ENCODE data around the gene HECW1. TPM values are rescaled to one million over a fixed set of nuclear protein-coding genes. Genes with fewer than 3 reads are reported as not detected.

The HECW1 gene
- total and polyA plus RNA-seq, 10 of the 15 experiments (the other 5 are each of a cell fraction or from before 2014, with no cell fraction given) = under 0.01 to 0.31 (median 0.04) TPM; not detected in 3

DNA sequence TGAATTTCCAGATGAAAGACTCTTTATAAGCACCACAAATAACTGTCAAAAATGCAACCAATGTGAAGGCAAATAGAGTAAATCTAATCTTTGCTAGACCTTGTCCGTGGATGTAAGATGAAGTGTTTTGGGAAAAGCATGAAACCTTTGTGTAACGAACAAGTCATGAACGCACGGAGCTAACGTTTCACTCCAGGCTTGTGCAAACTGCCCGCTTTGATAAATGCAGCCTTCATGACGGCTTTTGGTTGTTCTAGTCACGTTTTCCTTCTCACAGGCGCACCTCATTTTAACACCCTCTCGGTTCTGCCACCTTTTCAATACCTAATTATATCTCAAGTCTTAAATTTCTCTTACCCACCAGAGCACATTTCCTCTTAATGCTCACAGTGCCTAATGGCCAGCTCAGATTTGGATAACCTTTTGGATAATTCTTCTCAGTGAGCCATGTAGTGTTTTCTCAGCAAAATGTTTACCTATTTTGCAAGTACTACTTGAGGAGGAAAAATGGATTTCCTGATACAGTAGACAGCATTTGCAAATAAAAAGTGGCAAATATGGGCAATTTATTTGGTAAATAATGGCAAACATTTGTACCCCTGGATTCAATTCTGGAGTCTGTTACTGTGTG is 63.2 kb downstream of the HECW1 start:
- H2AFZ ChIP-seq (ENCODE audit: control insufficient read depth, low read depth, low read length) = no peak overlapping the region
- H3K4me1 ChIP-seq (ENCODE audit: control insufficient read depth, insufficient read depth, low read length) = no peaks in the 10 kb centered on the region
- FAIRE-seq (no peak), ATAC-seq (peak; percentile 38), DNase-seq (ENCODE audit: low read depth, low spot score) (no peak)
- H3K27ac ChIP-seq (ENCODE audit: control insufficient read depth, insufficient read depth) = 0 out of 2 replicates have a peak overlapping the region, but pooled peaks have one; percentile 6
- H3K4me3 ChIP-seq = no peak overlapping the region
- no peaks in the 10 kb centered on the region; the same call in 2 of the 3 replicates for H3K9me3 ChIP-seq (replicated peaks; ENCODE audit: control insufficient read depth, insufficient read depth, low read length)
- no peak overlapping the region for H3K9ac ChIP-seq (ENCODE audit: control insufficient read depth, insufficient read depth, low read length)
- 64% methylated on average over 10 of the region's 10 CpGs for WGBS (ENCODE audit: insufficient coverage, insufficient replicate concordance, low lambda C conversion rate, missing lambda C conversion rate)
- no TSS peak for BruUV-seq (replicated peaks)
- intact Hi-C loops (cut with micrococcal nuclease; ENCODE audit: unreplicated experiment) (no loop called here), in situ Hi-C loops (cut with MboI) (no loop called here)
- no peaks in the 10 kb centered on the region for H3K79me2 ChIP-seq (ENCODE audit: control insufficient read depth, insufficient read depth, low read length)
- TF ChIP-seq ZNF384 (IDR thresholded peaks at IDR 0.05; ENCODE audit: borderline replicate concordance, low read depth, low read length) (no peak), ASH2L (IDR thresholded peaks at IDR 0.05; ENCODE audit: borderline replicate concordance, low read depth) (no peak), CHD4 (IDR thresholded peaks at IDR 0.05) (no peak), MTA2 (IDR thresholded peaks at IDR 0.05; ENCODE audit: low read depth) (peak; percentile 34; the same call in 1 of the 2 replicates), IKZF1 (conservative IDR thresholded peaks at IDR 0.05) (peak; percentile 37; the same call in 1 of the 2 replicates), POLR2AphosphoS5 (IDR thresholded peaks at IDR 0.05; ENCODE audit: low read length) (no peak), ATF7 (IDR thresholded peaks at IDR 0.05; ENCODE audit: low read depth) (no peak), NFIC (IDR thresholded peaks at IDR 0.05; ENCODE audit: low read depth, low read length) (peak; percentile 32; the same call in 1 of the 2 replicates), BHLHE40 (IDR thresholded peaks at IDR 0.05; ENCODE audit: borderline replicate concordance in 1 of 2, low read depth in 2 of 2, low read length in 1 of 2) (peak; percentile 74 to 83), RUNX3 (IDR thresholded peaks at IDR 0.05; ENCODE audit: low read length) (peak; percentile 4; the same call in 1 of the 2 replicates), MEF2B (IDR thresholded peaks at IDR 0.05; ENCODE audit: partially characterized antibody, poor library complexity, severe bottlenecking) (peak; percentile 13)
- TF ChIP-seq, protein P1, sequence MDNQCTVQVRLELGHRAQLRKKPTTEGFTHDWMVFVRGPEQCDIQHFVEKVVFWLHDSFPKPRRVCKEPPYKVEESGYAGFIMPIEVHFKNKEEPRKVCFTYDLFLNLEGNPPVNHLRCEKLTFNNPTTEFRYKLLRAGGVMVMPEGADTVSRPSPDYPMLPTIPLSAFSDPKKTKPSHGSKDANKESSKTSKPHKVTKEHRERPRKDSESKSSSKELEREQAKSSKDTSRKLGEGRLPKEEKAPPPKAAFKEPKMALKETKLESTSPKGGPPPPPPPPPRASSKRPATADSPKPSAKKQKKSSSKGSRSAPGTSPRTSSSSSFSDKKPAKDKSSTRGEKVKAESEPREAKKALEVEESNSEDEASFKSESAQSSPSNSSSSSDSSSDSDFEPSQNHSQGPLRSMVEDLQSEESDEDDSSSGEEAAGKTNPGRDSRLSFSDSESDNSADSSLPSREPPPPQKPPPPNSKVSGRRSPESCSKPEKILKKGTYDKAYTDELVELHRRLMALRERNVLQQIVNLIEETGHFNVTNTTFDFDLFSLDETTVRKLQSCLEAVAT (IDR thresholded peaks at IDR 0.05) = peak; percentile 76
- CTCF ChIA-PET = no interaction called here
- no peaks in the 10 kb centered on the region for H4K20me1 ChIP-seq (ENCODE audit: control insufficient read depth, insufficient read depth)
- H3K4me2 ChIP-seq (ENCODE audit: control insufficient read depth, insufficient read depth) = no peak overlapping the region
- no peaks in the 10 kb centered on the region for H3K27me3 ChIP-seq (replicated peaks in 1 of 2; ENCODE audit: control insufficient read depth in 2 of 2, insufficient read depth in 2 of 2, low read length in 1 of 2)
- RAD21 ChIA-PET (ENCODE audit: unreplicated experiment) = interaction anchor here (3.0 kb wide), 1 partner anchor 240 kb away, joined by 7 read pairs; no protein-coding TSS in a partner anchor
- SMC1A ChIA-PET (ENCODE audit: uncharacterized antibody, unreplicated experiment) = interaction anchor here (0.5 to 2.0 kb wide), 4 partner anchors 16 to 175 kb away, joined by 3 to 8 read pairs (median 3); no protein-coding TSS in a partner anchor
- no peaks in the 10 kb centered on the region for H3K36me3 ChIP-seq (ENCODE audit: control insufficient read depth in 2 of 2, insufficient read depth in 2 of 2, low read length in 1 of 2)
- POLR2A ChIA-PET = interaction anchor here (0.6 kb wide), 1 partner anchor 11 kb away, joined by 3 read pairs; no protein-coding TSS in a partner anchor

All from GM12878 (cell line).